Nephron (organoid): ENCODE results near the gene IL16.

Experiments used
- H3K27ac Mint-ChIP-seq, 3 experiments: 2 replicates each; pipeline ENCODE4 v1.8.0; 2020; ENCODE audit warnings: mixed read lengths in 3 of 3, mild to moderate bottlenecking in 2 of 3, moderate library complexity in 1 of 3
- H3K27me3 Mint-ChIP-seq: 2 replicates; pipeline ENCODE4 v1.8.0; 2021; ENCODE audit warnings: low read depth, mild to moderate bottlenecking, moderate library complexity, mixed read lengths
- H3K36me3 Mint-ChIP-seq: 2 replicates; pipeline ENCODE4 v1.8.0; 2020; ENCODE audit warnings: low read depth, mixed read lengths
- H3K4me1 Mint-ChIP-seq: 2 replicates; pipeline ENCODE4 v1.8.0; 2020; ENCODE audit warnings: mixed read lengths
- H3K4me3 Mint-ChIP-seq, 3 experiments: 2 replicates each; pipeline ENCODE4 v1.8.0; 2020; ENCODE audit warnings: mild to moderate bottlenecking in 3 of 3, mixed read lengths in 3 of 3, moderate library complexity in 2 of 3
- H3K9me3 Mint-ChIP-seq: 2 replicates; pipeline ENCODE4 v1.8.0; 2020; ENCODE audit warnings: mixed read lengths
- TF ChIP-seq, protein P1 (sequence below), 3 experiments: fragments of 200-600 bp; sonication (generic); IDR thresholded peaks; one replicate each; pipeline ENCODE4 v1.5.0; 2021; ENCODE audit warnings: antibody characterized with exemption in 3 of 3; ENCODE audit not compliant: unreplicated experiment in 3 of 3

IL16 gene

DNA sequence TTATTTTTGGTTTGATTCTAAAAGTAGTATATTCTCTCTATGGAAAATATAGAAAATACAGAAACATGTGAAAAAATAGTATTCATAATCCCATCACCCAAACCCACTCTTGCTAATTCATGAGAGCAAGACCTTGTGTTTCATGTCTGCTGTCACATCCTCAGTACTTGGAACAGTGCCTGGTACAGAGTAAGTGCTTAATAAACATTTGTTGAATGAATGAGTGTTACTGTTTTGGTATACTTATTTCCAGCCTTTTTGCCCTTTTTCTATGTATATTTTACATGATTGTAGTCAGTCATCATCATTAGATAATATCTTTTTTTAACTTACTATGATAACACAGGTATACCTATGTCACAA is 59.3 kb downstream of the IL16 start:
- H3K27me3 Mint-ChIP-seq, result peaks cover 11% of the 10 kb centered on the region

DNA sequence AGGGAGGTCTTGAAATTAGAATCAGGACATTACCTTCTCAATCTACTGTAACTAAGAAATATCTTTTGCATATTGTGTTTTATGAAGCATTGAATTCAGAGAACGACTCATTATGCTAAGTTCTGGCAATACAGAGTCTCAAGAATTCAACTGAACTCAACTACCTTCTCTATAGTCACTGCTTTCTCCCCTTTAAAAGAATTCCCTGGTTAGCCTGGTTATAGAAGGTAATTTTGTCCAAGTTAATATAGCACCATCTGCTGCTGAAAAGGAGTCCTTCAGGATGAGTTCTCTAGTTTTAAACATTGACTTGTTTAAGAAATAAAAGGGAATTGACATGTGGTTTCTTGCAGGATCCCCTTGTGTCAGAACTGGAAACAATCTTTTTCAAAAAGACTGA is 60.2 kb downstream of the IL16 start:
- TF ChIP-seq, protein P1, sequence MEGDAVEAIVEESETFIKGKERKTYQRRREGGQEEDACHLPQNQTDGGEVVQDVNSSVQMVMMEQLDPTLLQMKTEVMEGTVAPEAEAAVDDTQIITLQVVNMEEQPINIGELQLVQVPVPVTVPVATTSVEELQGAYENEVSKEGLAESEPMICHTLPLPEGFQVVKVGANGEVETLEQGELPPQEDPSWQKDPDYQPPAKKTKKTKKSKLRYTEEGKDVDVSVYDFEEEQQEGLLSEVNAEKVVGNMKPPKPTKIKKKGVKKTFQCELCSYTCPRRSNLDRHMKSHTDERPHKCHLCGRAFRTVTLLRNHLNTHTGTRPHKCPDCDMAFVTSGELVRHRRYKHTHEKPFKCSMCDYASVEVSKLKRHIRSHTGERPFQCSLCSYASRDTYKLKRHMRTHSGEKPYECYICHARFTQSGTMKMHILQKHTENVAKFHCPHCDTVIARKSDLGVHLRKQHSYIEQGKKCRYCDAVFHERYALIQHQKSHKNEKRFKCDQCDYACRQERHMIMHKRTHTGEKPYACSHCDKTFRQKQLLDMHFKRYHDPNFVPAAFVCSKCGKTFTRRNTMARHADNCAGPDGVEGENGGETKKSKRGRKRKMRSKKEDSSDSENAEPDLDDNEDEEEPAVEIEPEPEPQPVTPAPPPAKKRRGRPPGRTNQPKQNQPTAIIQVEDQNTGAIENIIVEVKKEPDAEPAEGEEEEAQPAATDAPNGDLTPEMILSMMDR (IDR thresholded peaks at IDR 0.05; ENCODE audit: unreplicated experiment in 3 of 3), result peak; percentile 49 to 58 (median 52)
- H3K36me3 Mint-ChIP-seq, result no peaks in the 10 kb centered on the region
- no peaks in the 10 kb centered on the region for H3K4me1 Mint-ChIP-seq
- no peak overlapping the region for H3K27ac Mint-ChIP-seq
- H3K4me3 Mint-ChIP-seq, result no peak overlapping the region
- H3K27me3 Mint-ChIP-seq, result peaks cover 7% of the 10 kb centered on the region
- no peaks in the 10 kb centered on the region for H3K9me3 Mint-ChIP-seq

More for the DNA sequence above, 59.3 kb downstream of the IL16 start:
- TF ChIP-seq, protein P1 (IDR thresholded peaks at IDR 0.05; ENCODE audit: unreplicated experiment in 3 of 3), result no peak
- H3K4me1 Mint-ChIP-seq, result no peaks in the 10 kb centered on the region
- no peak overlapping the region for H3K27ac Mint-ChIP-seq
- H3K4me3 Mint-ChIP-seq, result no peak overlapping the region
- H3K36me3 Mint-ChIP-seq, result no peaks in the 10 kb centered on the region
- peaks cover 5% of the 10 kb centered on the region for H3K9me3 Mint-ChIP-seq

DNA sequence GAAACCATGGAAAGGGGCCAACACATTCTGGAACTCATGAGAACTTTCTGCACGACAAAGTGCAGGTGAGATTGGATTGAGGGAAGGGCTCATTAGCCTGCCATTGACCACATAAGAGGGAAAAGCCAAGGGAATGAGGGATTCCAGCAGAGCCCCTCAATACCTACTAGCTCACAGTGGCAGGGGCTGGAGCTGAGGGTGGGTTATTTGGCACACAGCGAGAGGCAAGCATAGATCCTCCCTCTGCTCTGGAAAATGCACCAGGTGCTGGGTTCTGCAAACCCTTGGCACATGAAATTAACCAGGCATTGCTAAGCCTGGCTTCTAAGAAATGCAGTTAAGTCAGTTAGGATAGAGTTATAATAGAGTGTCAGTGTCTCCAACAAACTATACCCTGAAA is 60.8 kb downstream of the IL16 start:
- Mint-ChIP-seq H3K9me3 (no peaks in the 10 kb centered on the region), H3K27ac (no peak overlapping the region), H3K27me3 (peaks cover 7% of the 10 kb centered on the region), H3K4me3 (no peak overlapping the region), H3K4me1 (no peaks in the 10 kb centered on the region), H3K36me3 (no peaks in the 10 kb centered on the region)
- TF ChIP-seq, protein P1 (IDR thresholded peaks at IDR 0.05; ENCODE audit: unreplicated experiment in 3 of 3), result no peak

DNA sequence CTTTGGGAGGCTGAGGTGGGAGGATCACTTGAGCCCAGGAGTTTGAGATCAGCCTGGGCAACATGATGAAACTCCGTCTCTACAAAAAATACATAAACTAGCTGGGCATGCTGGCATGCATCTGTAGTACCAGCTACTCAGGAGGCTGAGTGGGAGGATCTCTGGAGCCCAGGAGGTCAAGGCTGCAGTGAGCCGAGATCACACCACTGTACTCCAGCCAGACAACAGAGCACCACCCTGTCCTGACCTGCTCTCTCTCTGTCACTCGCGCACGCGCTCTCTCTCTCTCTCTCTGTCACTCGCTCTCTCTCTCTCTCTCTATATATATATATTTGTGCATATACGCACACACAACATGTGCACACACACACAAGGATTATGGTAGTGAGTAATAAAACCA is 61.8 kb downstream of the IL16 start:
- Mint-ChIP-seq H3K36me3 (no peaks in the 10 kb centered on the region), H3K27ac (no peak overlapping the region), H3K27me3 (peaks cover 7% of the 10 kb centered on the region), H3K9me3 (no peaks in the 10 kb centered on the region), H3K4me3 (no peak overlapping the region), H3K4me1 (no peaks in the 10 kb centered on the region)
- TF ChIP-seq, protein P1 (IDR thresholded peaks at IDR 0.05; ENCODE audit: unreplicated experiment in 3 of 3), result no peak

DNA sequence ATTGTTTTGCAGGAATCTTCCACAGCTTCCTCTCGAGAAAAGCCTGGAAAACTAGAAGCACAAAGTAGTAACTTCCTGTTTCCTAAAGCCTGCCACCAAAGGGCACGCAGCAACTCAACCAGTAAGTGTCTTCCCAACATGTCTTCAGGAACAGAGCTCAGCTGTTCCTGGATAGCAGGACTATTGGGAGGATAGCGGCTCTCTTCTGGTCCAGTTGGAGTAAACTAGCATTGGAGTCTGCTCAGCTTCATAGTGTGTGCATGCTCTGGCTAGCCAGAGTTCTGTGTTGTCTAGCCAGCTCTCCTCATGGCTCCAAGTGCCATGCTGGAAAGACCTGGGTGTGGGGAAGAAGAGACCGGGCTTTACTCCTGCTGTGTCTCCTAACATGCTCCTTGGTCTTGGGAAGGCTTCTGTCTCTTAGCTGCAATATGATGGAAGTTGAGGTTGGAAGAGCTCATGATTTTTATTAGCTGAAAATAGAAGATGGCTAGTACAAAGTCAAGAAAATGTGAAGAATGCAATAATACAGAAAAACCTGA is 63.1 kb downstream of the IL16 start:
- no peak overlapping the region for H3K27ac Mint-ChIP-seq
- peaks cover 12% of the 10 kb centered on the region for H3K27me3 Mint-ChIP-seq
- no peaks in the 10 kb centered on the region for H3K9me3 Mint-ChIP-seq
- H3K4me3 Mint-ChIP-seq, result no peak overlapping the region
- TF ChIP-seq, protein P1 (IDR thresholded peaks at IDR 0.05; ENCODE audit: unreplicated experiment in 3 of 3), result no peak
- H3K4me1 Mint-ChIP-seq, result no peaks in the 10 kb centered on the region
- no peaks in the 10 kb centered on the region for H3K36me3 Mint-ChIP-seq

DNA sequence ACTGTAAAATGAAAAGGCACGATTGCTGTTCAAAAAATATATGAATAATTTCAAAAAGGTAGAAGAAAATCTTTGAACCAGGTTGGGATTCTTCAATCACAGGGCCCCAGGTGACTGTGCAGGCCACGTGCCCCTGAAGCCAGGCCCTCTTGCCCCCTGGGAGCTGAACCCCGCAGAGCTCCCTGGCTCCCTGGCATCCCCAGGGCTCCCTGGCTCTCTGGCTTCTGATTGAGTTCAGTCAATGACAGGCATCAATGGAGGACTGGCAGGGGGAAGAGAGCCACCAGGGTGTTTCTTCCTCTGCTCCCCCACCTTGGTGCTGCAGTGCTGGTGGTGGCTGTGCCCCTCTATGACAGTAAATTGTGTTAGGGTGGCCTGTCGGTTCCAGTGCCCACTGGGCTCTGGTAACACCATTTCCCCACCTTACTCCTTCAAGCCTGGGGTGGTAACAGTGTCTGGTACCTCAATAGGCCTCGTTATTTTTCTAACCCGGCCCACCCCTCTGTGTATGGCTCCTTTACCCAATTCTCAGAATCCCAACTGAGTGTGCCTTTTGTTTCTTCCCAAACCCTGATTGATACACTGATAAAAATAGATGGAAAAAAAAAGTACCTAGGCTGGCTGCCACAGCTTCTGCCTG is 64.6 kb downstream of the IL16 start:
- Mint-ChIP-seq H3K9me3 (no peaks in the 10 kb centered on the region), H3K27ac (no peak overlapping the region), H3K4me3 (no peak overlapping the region), H3K27me3 (peaks cover 16% of the 10 kb centered on the region), H3K4me1 (peaks cover 10% of the 10 kb centered on the region), H3K36me3 (no peaks in the 10 kb centered on the region)
- TF ChIP-seq, protein P1 (IDR thresholded peaks at IDR 0.05; ENCODE audit: unreplicated experiment in 3 of 3), result no peak
